ENCODE data around the gene KCTD11.

Gene KCTD11

DNA sequence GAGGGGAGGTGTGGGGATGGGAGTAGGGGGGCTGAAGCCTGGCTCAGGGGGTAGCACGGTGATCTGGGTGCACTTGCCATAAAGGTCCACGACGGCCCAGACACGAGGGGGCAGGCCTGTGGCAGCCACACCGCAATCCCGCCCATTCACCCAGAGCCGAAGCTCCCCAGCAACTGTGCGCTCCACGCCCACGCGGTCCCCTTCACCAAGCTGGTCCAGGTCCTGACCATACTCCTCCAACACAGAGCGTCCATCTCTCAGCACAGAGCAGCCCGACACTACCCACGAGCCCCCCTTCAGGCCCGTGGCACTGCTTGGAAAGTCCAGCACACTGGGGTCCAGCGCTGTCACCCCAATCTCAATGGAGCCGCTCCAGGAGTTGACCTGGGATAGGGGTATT is 24.5 kb upstream of the KCTD11 start:
- TF ChIP-seq ZNF8 (CRISPR knock-in tag; IDR thresholded peaks at IDR 0.05) = no peak
- no peak for ATAC-seq

DNA sequence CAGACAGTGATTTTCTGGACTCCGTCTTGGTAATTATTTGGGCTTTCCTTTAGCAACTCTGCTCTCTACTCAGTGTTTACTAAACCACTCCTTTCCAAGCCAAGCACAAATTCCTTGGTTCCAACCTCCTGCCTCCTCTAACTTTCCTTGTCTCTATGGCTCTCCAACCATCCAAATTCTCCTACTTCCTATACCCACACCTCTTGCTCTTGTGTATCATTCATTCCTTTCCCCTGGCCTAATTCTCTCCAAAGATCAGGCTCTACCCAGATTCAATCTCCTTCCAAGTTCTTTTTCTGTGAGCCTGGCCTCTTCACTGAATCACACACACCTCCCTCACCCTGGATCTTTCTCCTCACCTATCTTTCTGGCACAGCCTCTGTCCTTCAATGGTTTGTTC is 24.0 kb upstream of the KCTD11 start:
- no peak for TF ChIP-seq ZFP3 (CRISPR knock-in tag; IDR thresholded peaks at IDR 0.05)
- no peak for TF ChIP-seq TCF4 (CRISPR knock-in tag; IDR thresholded peaks at IDR 0.05; ENCODE audit: borderline replicate concordance)
- TF ChIP-seq, protein P1, sequence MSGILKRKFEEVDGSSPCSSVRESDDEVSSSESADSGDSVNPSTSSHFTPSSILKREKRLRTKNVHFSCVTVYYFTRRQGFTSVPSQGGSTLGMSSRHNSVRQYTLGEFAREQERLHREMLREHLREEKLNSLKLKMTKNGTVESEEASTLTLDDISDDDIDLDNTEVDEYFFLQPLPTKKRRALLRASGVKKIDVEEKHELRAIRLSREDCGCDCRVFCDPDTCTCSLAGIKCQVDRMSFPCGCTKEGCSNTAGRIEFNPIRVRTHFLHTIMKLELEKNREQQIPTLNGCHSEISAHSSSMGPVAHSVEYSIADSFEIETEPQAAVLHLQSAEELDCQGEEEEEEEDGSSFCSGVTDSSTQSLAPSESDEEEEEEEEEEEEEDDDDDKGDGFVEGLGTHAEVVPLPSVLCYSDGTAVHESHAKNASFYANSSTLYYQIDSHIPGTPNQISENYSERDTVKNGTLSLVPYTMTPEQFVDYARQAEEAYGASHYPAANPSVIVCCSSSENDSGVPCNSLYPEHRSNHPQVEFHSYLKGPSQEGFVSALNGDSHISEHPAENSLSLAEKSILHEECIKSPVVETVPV (CRISPR knock-in tag; IDR thresholded peaks at IDR 0.05) = no peak
- TF ChIP-seq, protein P2, sequence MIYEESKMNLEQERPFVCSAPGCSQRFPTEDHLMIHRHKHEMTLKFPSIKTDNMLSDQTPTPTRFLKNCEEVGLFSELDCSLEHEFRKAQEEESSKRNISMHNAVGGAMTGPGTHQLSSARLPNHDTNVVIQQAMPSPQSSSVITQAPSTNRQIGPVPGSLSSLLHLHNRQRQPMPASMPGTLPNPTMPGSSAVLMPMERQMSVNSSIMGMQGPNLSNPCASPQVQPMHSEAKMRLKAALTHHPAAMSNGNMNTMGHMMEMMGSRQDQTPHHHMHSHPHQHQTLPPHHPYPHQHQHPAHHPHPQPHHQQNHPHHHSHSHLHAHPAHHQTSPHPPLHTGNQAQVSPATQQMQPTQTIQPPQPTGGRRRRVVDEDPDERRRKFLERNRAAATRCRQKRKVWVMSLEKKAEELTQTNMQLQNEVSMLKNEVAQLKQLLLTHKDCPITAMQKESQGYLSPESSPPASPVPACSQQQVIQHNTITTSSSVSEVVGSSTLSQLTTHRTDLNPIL (CRISPR knock-in tag; IDR thresholded peaks at IDR 0.05; ENCODE audit: low read depth) = no peak
- no peak for TF ChIP-seq ESRRG (CRISPR knock-in tag; IDR thresholded peaks at IDR 0.05)
- no peak for TF ChIP-seq BACH2 (CRISPR knock-in tag; IDR thresholded peaks at IDR 0.05; ENCODE audit: borderline replicate concordance)
- TF ChIP-seq, protein P3, sequence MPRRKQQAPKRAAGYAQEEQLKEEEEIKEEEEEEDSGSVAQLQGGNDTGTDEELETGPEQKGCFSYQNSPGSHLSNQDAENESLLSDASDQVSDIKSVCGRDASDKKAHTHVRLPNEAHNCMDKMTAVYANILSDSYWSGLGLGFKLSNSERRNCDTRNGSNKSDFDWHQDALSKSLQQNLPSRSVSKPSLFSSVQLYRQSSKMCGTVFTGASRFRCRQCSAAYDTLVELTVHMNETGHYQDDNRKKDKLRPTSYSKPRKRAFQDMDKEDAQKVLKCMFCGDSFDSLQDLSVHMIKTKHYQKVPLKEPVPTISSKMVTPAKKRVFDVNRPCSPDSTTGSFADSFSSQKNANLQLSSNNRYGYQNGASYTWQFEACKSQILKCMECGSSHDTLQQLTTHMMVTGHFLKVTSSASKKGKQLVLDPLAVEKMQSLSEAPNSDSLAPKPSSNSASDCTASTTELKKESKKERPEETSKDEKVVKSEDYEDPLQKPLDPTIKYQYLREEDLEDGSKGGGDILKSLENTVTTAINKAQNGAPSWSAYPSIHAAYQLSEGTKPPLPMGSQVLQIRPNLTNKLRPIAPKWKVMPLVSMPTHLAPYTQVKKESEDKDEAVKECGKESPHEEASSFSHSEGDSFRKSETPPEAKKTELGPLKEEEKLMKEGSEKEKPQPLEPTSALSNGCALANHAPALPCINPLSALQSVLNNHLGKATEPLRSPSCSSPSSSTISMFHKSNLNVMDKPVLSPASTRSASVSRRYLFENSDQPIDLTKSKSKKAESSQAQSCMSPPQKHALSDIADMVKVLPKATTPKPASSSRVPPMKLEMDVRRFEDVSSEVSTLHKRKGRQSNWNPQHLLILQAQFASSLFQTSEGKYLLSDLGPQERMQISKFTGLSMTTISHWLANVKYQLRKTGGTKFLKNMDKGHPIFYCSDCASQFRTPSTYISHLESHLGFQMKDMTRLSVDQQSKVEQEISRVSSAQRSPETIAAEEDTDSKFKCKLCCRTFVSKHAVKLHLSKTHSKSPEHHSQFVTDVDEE (CRISPR knock-in tag; IDR thresholded peaks at IDR 0.05) = no peak
- no peak for TF ChIP-seq ISL1 (CRISPR knock-in tag; IDR thresholded peaks at IDR 0.05)
- TF ChIP-seq ARNTL (CRISPR knock-in tag; IDR thresholded peaks at IDR 0.05; ENCODE audit: borderline replicate concordance, low read depth) = no peak
- TF ChIP-seq ZNF565 (CRISPR knock-in tag; conservative IDR thresholded peaks at IDR 0.05; ENCODE audit: low read depth) = no peak
- ATAC-seq = no peak

DNA sequence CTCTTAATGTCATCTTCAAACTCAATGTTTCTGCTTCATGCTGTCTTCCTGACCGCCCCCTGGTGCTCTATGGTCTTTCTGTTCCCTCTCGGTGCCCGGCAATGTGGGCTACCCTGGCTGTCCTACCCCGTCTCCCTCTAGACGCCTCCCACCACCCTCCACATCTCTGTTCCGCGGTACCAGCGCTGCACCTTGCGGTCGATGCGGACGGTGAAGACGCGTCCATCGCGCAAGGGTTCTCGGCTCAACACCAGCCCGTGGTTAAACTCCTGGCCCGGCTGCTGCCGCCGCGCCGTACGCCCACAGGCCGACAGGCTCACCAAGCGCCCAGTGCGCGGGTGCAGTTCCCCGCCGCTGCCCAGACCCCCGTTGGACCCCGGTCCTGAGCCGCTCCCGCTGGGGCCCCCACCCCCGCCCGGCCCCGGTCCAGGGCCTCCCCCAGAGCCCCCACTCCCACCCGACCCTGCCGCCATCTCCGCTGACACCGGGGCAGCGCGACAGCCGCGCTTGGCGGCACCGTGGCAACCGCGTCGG is 23.1 kb upstream of the KCTD11 start, which contains the start of gene NEURL4:
Gene NEURL4, minus strand, starts transcription at position 496 of the 534 bp plus-strand sequence. Its CDS starts 23 bp downstream, at position 473.
- ATAC-seq = peak; percentile 49
- TF ChIP-seq BACH2 (CRISPR knock-in tag; IDR thresholded peaks at IDR 0.05; ENCODE audit: borderline replicate concordance) (no peak), GLIS3 (CRISPR knock-in tag; IDR thresholded peaks at IDR 0.05) (no peak)

DNA sequence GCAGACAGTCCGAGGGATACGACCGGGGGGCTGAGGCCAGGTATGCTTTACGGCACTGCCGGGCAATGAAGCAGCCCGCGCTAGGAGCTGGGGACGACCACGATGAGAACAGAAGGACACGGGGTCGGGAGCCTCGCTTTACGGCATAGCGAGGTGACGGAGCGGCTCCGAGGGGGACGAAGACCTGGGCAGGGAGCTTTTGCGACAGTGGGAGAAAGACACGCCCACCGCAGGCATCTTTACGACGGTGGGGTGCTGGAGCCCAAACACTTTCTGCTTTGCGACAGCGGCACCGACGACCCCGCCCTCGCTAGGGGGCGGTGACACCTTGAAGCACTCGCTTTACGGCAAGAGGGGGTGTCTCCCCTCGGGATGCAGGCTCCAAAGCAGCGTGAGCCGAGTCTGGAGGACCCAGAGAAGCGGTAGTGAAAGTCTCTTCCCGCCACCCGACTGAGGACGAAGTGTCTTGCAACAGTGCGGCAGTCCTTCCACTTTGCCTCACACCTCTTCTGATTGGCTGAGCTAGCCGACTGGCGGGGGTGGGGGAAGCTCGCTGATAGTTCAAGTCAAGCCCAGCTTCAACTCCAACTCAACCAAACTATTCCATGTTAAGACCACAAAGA is 22.5 kb upstream of the KCTD11 start:
- ATAC-seq = peak; percentile 80

More for the DNA sequence above, 22.5 kb upstream of the KCTD11 start:
- TF ChIP-seq OSR1 (CRISPR knock-in tag; IDR thresholded peaks at IDR 0.05) (no peak), ZNF70 (CRISPR knock-in tag; IDR thresholded peaks at IDR 0.05) (no peak), BACH2 (CRISPR knock-in tag; IDR thresholded peaks at IDR 0.05; ENCODE audit: borderline replicate concordance) (no peak), ZNF565 (CRISPR knock-in tag; conservative IDR thresholded peaks at IDR 0.05; ENCODE audit: low read depth) (no peak), CSDC2 (CRISPR knock-in tag; IDR thresholded peaks at IDR 0.05) (no peak), ARNTL (CRISPR knock-in tag; IDR thresholded peaks at IDR 0.05; ENCODE audit: borderline replicate concordance, low read depth) (no peak), ESRRG (CRISPR knock-in tag; IDR thresholded peaks at IDR 0.05) (no peak), ZFP30 (CRISPR knock-in tag; IDR thresholded peaks at IDR 0.05) (no peak), ISL1 (CRISPR knock-in tag; IDR thresholded peaks at IDR 0.05) (no peak), GLIS3 (CRISPR knock-in tag; IDR thresholded peaks at IDR 0.05) (no peak)
- TF ChIP-seq, protein P1 (CRISPR knock-in tag; IDR thresholded peaks at IDR 0.05) = no peak
- TF ChIP-seq, protein P4, sequence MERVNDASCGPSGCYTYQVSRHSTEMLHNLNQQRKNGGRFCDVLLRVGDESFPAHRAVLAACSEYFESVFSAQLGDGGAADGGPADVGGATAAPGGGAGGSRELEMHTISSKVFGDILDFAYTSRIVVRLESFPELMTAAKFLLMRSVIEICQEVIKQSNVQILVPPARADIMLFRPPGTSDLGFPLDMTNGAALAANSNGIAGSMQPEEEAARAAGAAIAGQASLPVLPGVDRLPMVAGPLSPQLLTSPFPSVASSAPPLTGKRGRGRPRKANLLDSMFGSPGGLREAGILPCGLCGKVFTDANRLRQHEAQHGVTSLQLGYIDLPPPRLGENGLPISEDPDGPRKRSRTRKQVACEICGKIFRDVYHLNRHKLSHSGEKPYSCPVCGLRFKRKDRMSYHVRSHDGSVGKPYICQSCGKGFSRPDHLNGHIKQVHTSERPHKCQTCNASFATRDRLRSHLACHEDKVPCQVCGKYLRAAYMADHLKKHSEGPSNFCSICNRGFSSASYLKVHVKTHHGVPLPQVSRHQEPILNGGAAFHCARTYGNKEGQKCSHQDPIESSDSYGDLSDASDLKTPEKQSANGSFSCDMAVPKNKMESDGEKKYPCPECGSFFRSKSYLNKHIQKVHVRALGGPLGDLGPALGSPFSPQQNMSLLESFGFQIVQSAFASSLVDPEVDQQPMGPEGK (CRISPR knock-in tag; IDR thresholded peaks at IDR 0.05; ENCODE audit: borderline replicate concordance) = no peak
- TF ChIP-seq, protein P3 (CRISPR knock-in tag; IDR thresholded peaks at IDR 0.05) = no peak
